K562 (cell line): ENCODE measurements around the gene CYB5D1. TPM values are rescaled to one million over a fixed set of nuclear protein-coding genes. Genes with fewer than 3 reads are reported as not detected.

Source experiments
- ATF7 ChIP-seq: fragments of 450-650 bp; IDR thresholded peaks from 2 replicates; pipeline ENCODE4 v1.7.1; 2014; ENCODE audit warnings: mild to moderate bottlenecking, moderate library complexity
- KAT7 ChIP-seq: sonication (generic); formaldehyde crosslinking; IDR thresholded peaks from 2 replicates; pipeline ENCODE4 v1.8.0; 2022; ENCODE audit warnings: missing genetic modification reagents, mild to moderate bottlenecking, borderline replicate concordance
- MTA2 ChIP-seq: fragments of 450-650 bp; IDR thresholded peaks from 2 replicates; pipeline ENCODE4 v1.6.1; 2016; ENCODE audit warnings: low read depth
- PHF8 ChIP-seq: fragments of 200-600 bp; sonication (generic); IDR thresholded peaks from 2 replicates; pipeline ENCODE4 v1.6.1; 2012; ENCODE audit warnings: mixed run types, mild to moderate bottlenecking, inconsistent platforms, low read length, moderate library complexity, borderline replicate concordance
- POLR2A ChIP-seq: fragments of 450-650 bp; conservative IDR thresholded peaks from 2 replicates; pipeline ENCODE4 v1.6.1; 2016
- POLR2B ChIP-seq: fragments of 450-650 bp; IDR thresholded peaks from 2 replicates; pipeline ENCODE4 v1.6.1; 2018; ENCODE audit warnings: low read depth; ENCODE audit not compliant: partially characterized antibody
- SIN3A ChIP-seq, 2 experiments: fragments of 150-350 bp in 1 of 2; IDR thresholded peaks; 2 replicates each; pipeline ENCODE4 v1.6.1; 2011 to 2016; ENCODE audit warnings: borderline replicate concordance in 2 of 2, low read depth in 2 of 2, low read length in 2 of 2, mild to moderate bottlenecking in 2 of 2, moderate library complexity in 2 of 2; ENCODE audit not compliant: control insufficient read depth in 1 of 2
- TCF3 ChIP-seq: sonication (generic); formaldehyde crosslinking; IDR thresholded peaks from 2 replicates; pipeline ENCODE4 v1.4.0; 2020; ENCODE audit warnings: mild to moderate bottlenecking, missing genetic modification reagents
- ZNF551 ChIP-seq: fragments of 250-450 bp; sonication (Bioruptor Pico); IDR thresholded peaks from 2 replicates; pipeline ENCODE4 v1.5.0; 2021; ENCODE audit warnings: mild to moderate bottlenecking, moderate library complexity
- polyA plus RNA-seq, 8 experiments: library from polyadenylated mRNA; depleted of rRNA in 4 of 8; stranded (reverse) in 5 of 8; unstranded in 3 of 8; fragments of >200 nt; fragmentation: Nextera tagmentation in 2 of 8; fragmentation: Illumina TruSeq in 1 of 8; extraction: Ambion mirVana in 2 of 8; extraction: Trizol in 1 of 8; gene quantifications; 2 replicates each; pipeline versions ENCODE4 v1.2.1 to v1.2.3, GENCODE V29; 2011 to 2014; ENCODE audit warnings: inconsistent platforms in 1 of 8, missing spikeins in 1 of 8
- total RNA-seq, 7 experiments: library from RNA; depleted of rRNA in 6 of 7; stranded (reverse); fragments of >200 nt in 6 of 7; fragmentation: Illumina TruSeq in 2 of 7; extraction: Trizol in 2 of 7; gene quantifications; 2 replicates each; pipeline versions ENCODE4 v1.2.1 to v1.2.3, GENCODE V29; 2011 to 2021; ENCODE audit warnings: low replicate concordance in 1 of 7
- TF ChIP-seq, protein P1 (sequence below), 2 experiments: fragments of 450-650 bp; formaldehyde crosslinking in 1 of 2; IDR thresholded peaks; 2 replicates each; pipeline versions ENCODE4 v1.4.0 to v1.6.1; 2014 to 2020; ENCODE audit warnings: mild to moderate bottlenecking in 2 of 2, borderline replicate concordance in 1 of 2, low read depth in 1 of 2
- TF ChIP-seq, protein P2 (sequence below): fragments of 250-450 bp; sonication (Bioruptor Pico); IDR thresholded peaks from 2 replicates; pipeline ENCODE4 v1.4.0; 2020; ENCODE audit warnings: mild to moderate bottlenecking
- TF ChIP-seq, protein P3 (sequence below): fragments of 250-450 bp; sonication (Bioruptor Pico); IDR thresholded peaks from 2 replicates; pipeline ENCODE4 v1.8.0; 2022; ENCODE audit warnings: inconsistent platforms, mild to moderate bottlenecking, moderate library complexity, borderline replicate concordance
- TF ChIP-seq, protein P4 (sequence below), 2 experiments: IDR thresholded peaks; 2 replicates each; pipeline ENCODE4 v1.6.1; 2011; ENCODE audit warnings: borderline replicate concordance in 1 of 2, control low read depth in 1 of 2, low read depth in 1 of 2, low read length in 1 of 2, mild to moderate bottlenecking in 1 of 2, mixed read lengths in 1 of 2, moderate library complexity in 1 of 2; ENCODE audit not compliant: insufficient read depth in 1 of 2, insufficient read length in 1 of 2, poor library complexity in 1 of 2, severe bottlenecking in 1 of 2; ENCODE audit errors: extremely low read depth in 1 of 2

The CYB5D1 gene
- total and polyA plus RNA-seq, 9 of the 15 experiments (the other 6 are each of a cell fraction or from before 2014, with no cell fraction given): 2.4 to 7.9 (median 5.7) TPM

DNA sequence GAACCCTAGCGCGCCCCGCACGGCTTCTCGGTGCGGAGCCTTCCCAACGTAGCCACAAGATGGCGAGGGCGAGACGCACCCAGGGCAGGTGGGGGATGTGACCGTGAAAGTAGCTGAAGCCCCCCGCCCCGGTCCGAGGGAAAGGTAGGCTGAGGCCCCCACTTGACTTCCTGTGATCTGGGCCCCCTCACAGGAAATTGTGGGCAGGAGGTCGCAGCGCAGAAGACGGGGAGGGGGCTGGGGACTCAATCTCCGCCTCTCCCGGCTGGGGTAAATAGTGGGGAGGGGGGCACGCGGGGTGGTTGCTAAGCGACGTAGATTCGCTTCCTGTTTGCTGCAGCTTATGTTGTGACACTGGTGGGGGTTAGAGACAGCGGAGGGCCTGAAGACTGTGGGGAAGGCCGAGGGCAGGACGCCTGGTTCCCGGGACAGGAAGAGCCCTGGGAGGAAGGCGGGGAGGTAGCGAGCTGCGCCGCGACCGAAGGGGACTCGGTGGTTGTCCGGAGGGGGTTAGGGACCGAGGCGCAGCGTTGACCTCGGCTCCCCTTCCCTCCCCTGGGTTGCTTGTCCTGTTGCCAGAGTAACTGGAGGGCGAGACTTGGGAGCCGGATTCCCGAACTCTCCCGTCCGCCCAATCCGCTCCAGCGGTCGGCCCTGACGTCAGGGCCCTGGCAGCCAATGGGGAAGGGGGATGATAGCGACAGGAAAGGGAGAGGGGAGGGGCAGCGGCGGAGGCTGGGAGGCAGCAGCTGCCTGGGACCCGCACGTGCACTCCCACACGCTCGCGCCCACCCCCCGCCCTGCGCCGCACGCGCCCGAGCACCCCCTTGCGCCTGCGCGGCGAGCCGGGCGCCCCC, 22.6 kb upstream of the CYB5D1 start (continued):
- TF ChIP-seq, protein P1, sequence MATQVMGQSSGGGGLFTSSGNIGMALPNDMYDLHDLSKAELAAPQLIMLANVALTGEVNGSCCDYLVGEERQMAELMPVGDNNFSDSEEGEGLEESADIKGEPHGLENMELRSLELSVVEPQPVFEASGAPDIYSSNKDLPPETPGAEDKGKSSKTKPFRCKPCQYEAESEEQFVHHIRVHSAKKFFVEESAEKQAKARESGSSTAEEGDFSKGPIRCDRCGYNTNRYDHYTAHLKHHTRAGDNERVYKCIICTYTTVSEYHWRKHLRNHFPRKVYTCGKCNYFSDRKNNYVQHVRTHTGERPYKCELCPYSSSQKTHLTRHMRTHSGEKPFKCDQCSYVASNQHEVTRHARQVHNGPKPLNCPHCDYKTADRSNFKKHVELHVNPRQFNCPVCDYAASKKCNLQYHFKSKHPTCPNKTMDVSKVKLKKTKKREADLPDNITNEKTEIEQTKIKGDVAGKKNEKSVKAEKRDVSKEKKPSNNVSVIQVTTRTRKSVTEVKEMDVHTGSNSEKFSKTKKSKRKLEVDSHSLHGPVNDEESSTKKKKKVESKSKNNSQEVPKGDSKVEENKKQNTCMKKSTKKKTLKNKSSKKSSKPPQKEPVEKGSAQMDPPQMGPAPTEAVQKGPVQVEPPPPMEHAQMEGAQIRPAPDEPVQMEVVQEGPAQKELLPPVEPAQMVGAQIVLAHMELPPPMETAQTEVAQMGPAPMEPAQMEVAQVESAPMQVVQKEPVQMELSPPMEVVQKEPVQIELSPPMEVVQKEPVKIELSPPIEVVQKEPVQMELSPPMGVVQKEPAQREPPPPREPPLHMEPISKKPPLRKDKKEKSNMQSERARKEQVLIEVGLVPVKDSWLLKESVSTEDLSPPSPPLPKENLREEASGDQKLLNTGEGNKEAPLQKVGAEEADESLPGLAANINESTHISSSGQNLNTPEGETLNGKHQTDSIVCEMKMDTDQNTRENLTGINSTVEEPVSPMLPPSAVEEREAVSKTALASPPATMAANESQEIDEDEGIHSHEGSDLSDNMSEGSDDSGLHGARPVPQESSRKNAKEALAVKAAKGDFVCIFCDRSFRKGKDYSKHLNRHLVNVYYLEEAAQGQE (IDR thresholded peaks at IDR 0.05; ENCODE audit: borderline replicate concordance): peak; percentile 65; the same call in 1 of the 2 replicates
- TF ChIP-seq, protein P1 (CRISPR knock-in tag; IDR thresholded peaks at IDR 0.05; ENCODE audit: low read depth): no peak
- TF ChIP-seq TCF3 (CRISPR knock-in tag) (0 out of 2 replicates have a peak, but pooled peaks have one; percentile 1), POLR2B (no peak), SIN3A (IDR thresholded peaks at IDR 0.05; ENCODE audit: borderline replicate concordance in 2 of 2, control insufficient read depth in 1 of 2, low read depth in 2 of 2, low read length in 2 of 2) (peak in 1 of 2 experiments; percentile 80; a peak in 1 of 4 replicates), ATF7 (peak; percentile 78), POLR2A (0 out of 2 replicates have a peak, but pooled peaks have one; percentile 1), MTA2 (no peak), PHF8 (peak; percentile 32; the same call in 1 of the 2 replicates), KAT7 (CRISPR knock-in tag) (no peak), ZNF551 (no peak)
- TF ChIP-seq, protein P2, sequence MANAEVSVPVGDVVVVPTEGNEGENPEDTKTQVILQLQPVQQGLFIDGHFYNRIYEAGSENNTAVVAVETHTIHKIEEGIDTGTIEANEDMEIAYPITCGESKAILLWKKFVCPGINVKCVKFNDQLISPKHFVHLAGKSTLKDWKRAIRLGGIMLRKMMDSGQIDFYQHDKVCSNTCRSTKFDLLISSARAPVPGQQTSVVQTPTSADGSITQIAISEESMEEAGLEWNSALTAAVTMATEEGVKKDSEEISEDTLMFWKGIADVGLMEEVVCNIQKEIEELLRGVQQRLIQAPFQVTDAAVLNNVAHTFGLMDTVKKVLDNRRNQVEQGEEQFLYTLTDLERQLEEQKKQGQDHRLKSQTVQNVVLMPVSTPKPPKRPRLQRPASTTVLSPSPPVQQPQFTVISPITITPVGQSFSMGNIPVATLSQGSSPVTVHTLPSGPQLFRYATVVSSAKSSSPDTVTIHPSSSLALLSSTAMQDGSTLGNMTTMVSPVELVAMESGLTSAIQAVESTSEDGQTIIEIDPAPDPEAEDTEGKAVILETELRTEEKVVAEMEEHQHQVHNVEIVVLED: 0 out of 2 replicates have a peak, but pooled peaks have one; percentile 17
- TF ChIP-seq, protein P3, sequence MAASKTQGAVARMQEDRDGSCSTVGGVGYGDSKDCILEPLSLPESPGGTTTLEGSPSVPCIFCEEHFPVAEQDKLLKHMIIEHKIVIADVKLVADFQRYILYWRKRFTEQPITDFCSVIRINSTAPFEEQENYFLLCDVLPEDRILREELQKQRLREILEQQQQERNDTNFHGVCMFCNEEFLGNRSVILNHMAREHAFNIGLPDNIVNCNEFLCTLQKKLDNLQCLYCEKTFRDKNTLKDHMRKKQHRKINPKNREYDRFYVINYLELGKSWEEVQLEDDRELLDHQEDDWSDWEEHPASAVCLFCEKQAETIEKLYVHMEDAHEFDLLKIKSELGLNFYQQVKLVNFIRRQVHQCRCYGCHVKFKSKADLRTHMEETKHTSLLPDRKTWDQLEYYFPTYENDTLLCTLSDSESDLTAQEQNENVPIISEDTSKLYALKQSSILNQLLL (CRISPR knock-in tag): no peak
- TF ChIP-seq, protein P4, sequence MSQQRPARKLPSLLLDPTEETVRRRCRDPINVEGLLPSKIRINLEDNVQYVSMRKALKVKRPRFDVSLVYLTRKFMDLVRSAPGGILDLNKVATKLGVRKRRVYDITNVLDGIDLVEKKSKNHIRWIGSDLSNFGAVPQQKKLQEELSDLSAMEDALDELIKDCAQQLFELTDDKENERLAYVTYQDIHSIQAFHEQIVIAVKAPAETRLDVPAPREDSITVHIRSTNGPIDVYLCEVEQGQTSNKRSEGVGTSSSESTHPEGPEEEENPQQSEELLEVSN (IDR thresholded peaks at IDR 0.05; ENCODE audit: borderline replicate concordance in 1 of 2, extremely low read depth in 1 of 2, insufficient read depth in 1 of 2, insufficient read length in 1 of 2, low read depth in 1 of 2, low read length in 1 of 2, poor library complexity in 1 of 2, severe bottlenecking in 1 of 2): peak; percentile 33 to 81
